NB4 (cell line): ENCODE data around the gene SEC23A.

ENCODE experiments used
- POLR2A ChIP-seq: IDR thresholded peaks from 2 replicates; pipeline ENCODE4 v1.6.1; 2011; ENCODE audit warnings: mild to moderate bottlenecking; ENCODE audit not compliant: insufficient read length; ENCODE audit errors: extremely low read depth
- TF ChIP-seq, protein P1 (sequence below): IDR thresholded peaks from one replicate; pipeline ENCODE4 v1.5.1; 2012; ENCODE audit warnings: low read depth, low read length

DNA sequence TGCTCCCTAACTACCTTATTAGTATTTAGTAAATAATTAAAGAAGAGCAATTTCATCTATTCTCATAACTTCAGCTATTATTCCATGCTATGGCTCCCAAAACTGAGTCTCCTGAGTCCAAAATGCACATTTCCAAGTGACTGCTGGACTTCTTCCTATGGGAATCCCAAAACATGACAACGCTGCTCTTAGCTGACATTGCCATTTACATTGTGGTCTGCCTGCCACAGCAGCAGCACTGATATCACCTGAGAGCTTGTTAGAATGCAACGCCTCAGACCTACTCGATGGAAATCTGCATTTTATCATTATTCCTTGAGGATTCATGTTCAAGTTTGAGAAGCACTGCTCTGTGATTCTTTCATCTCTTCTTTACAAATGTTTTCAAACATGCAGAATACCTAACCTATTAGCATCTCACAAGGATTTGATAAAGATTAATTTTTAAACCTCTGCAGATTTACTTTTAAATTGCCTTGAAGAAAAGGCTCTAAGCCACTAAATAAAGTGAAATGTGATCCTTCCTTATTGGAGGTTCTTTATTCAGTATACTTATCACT is 77.7 kb downstream of the SEC23A start:
- TF ChIP-seq, protein P1, sequence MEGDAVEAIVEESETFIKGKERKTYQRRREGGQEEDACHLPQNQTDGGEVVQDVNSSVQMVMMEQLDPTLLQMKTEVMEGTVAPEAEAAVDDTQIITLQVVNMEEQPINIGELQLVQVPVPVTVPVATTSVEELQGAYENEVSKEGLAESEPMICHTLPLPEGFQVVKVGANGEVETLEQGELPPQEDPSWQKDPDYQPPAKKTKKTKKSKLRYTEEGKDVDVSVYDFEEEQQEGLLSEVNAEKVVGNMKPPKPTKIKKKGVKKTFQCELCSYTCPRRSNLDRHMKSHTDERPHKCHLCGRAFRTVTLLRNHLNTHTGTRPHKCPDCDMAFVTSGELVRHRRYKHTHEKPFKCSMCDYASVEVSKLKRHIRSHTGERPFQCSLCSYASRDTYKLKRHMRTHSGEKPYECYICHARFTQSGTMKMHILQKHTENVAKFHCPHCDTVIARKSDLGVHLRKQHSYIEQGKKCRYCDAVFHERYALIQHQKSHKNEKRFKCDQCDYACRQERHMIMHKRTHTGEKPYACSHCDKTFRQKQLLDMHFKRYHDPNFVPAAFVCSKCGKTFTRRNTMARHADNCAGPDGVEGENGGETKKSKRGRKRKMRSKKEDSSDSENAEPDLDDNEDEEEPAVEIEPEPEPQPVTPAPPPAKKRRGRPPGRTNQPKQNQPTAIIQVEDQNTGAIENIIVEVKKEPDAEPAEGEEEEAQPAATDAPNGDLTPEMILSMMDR, result no peak
- TF ChIP-seq POLR2A, result no peak
